Endodermal cell (in vitro differentiated cells): ENCODE results near the gene STX17. TPM values are rescaled to one million over a fixed set of nuclear protein-coding genes. Genes with fewer than 3 reads are reported as not detected.

Experiments used
- DNase-seq: peaks from one replicate; pipeline ENCODE4 v3.0.0-alpha.2; 2017
- H3K27ac ChIP-seq: 2 replicates; pipeline ENCODE4 v1.5.1; 2013; ENCODE audit warnings: mild to moderate bottlenecking, low read depth, low read length, moderate library complexity
- H3K27me3 ChIP-seq: 2 replicates; pipeline ENCODE4 v1.6.1; 2013; ENCODE audit warnings: mild to moderate bottlenecking, low read length, moderate library complexity; ENCODE audit not compliant: insufficient read depth, control insufficient read depth, poor library complexity, severe bottlenecking
- H3K36me3 ChIP-seq: 2 replicates; pipeline ENCODE4 v1.7.0; 2013; ENCODE audit warnings: mild to moderate bottlenecking, low read length, moderate library complexity; ENCODE audit not compliant: control insufficient read depth, insufficient read depth
- H3K4me1 ChIP-seq: one replicate; pipeline ENCODE4 v1.7.0; 2013; ENCODE audit warnings: low read length; ENCODE audit not compliant: control insufficient read depth, insufficient read depth
- H3K4me3 ChIP-seq: 2 replicates; pipeline ENCODE4 v1.5.1; 2013; ENCODE audit warnings: mild to moderate bottlenecking, low read length, moderate library complexity
- H3K9ac ChIP-seq: 2 replicates; pipeline ENCODE4 v1.6.1; 2013; ENCODE audit warnings: mild to moderate bottlenecking, low read length, moderate library complexity; ENCODE audit not compliant: poor library complexity, severe bottlenecking; ENCODE audit errors: extremely low read depth
- H3K9me3 ChIP-seq: 2 replicates; pipeline ENCODE4 v1.6.1; 2013; ENCODE audit warnings: mild to moderate bottlenecking, low read length, moderate library complexity; ENCODE audit not compliant: control insufficient read depth
- H3K27ac Mint-ChIP-seq: 2 replicates; pipeline ENCODE4 v1.8.0; 2020; ENCODE audit warnings: mixed read lengths
- H3K27me3 Mint-ChIP-seq: 2 replicates; pipeline ENCODE4 v1.8.0; 2021; ENCODE audit warnings: mild to moderate bottlenecking, mixed read lengths; ENCODE audit not compliant: insufficient read depth
- H3K36me3 Mint-ChIP-seq: 2 replicates; pipeline ENCODE4 v1.8.0; 2020; ENCODE audit warnings: low read depth, mixed read lengths
- H3K4me1 Mint-ChIP-seq: 2 replicates; pipeline ENCODE4 v1.8.0; 2020; ENCODE audit warnings: mixed read lengths
- H3K4me3 Mint-ChIP-seq: 2 replicates; pipeline ENCODE4 v1.8.0; 2020; ENCODE audit warnings: mild to moderate bottlenecking, moderate library complexity, mixed read lengths
- H3K9me3 Mint-ChIP-seq: 2 replicates; pipeline ENCODE4 v1.8.0; 2020; ENCODE audit warnings: mild to moderate bottlenecking, mixed read lengths
- CTCF ChIP-seq: fragments of 200-600 bp; sonication (generic); conservative IDR thresholded peaks from 2 replicates; pipeline ENCODE4 v1.5.0; 2021; ENCODE audit warnings: antibody characterized with exemption, mild to moderate bottlenecking
- WGBS, 2 experiments: methylation state at CpG; one replicate each; pipeline versions ENCODE4 v1.1.5 to v1.1.7; 2013; ENCODE audit warnings: missing lambda C conversion rate in 2 of 2, mixed read lengths in 1 of 2; ENCODE audit not compliant: insufficient coverage in 1 of 2, insufficient read length in 1 of 2; 5-methylcytosine and 5-hydroxymethylcytosine counted together
- total RNA-seq, 2 donors: library from RNA; stranded (reverse); fragmentation: NEBNext Ultra II Directional in 1 of 2; extraction: Animal tissue kit (Norgen Biotek cat#: 25700) in 1 of 2; gene quantifications; 2 replicates in 1 of 2; 3 replicates in 1 of 2; pipeline ENCODE4 v1.2.1, GENCODE V29; 2021

Gene STX17
- total RNA-seq, 2 donors from 2014 or later = 31.6 to 47.4 TPM

- no peak overlapping the region for H3K27ac ChIP-seq
- H3K36me3 ChIP-seq = no peaks in the 10 kb centered on the region
- peaks cover 8% of the 10 kb centered on the region for H3K4me1 Mint-ChIP-seq
- no peak for DNase-seq
- no peaks in the 10 kb centered on the region for H3K36me3 Mint-ChIP-seq
- H3K27me3 ChIP-seq = no peaks in the 10 kb centered on the region
- no peaks in the 10 kb centered on the region for H3K9me3 Mint-ChIP-seq
- TF ChIP-seq CTCF = no peak
- H3K4me3 ChIP-seq = no peak overlapping the region
- peaks cover 8% of the 10 kb centered on the region for H3K4me1 ChIP-seq
- H3K9ac ChIP-seq = no peak overlapping the region
- H3K27me3 Mint-ChIP-seq = no peaks in the 10 kb centered on the region
- no peak overlapping the region for H3K4me3 Mint-ChIP-seq
- no peak overlapping the region for H3K27ac Mint-ChIP-seq
- H3K9me3 ChIP-seq = no peaks in the 10 kb centered on the region
- WGBS, 2 experiments = 94% methylated on average over 2 of the region's 2 CpGs
Measured at GRCh38 chr9:99868845-99869244, 37.6 kb upstream of the STX17 start.

GRCh38 chr9:99870126-99870525 lies 36.3 kb upstream of the STX17 start:
- no peak for TF ChIP-seq CTCF
- Histone ChIP-seq H3K9me3 (no peaks in the 10 kb centered on the region), H3K36me3 (no peaks in the 10 kb centered on the region), H3K27me3 (no peaks in the 10 kb centered on the region), H3K9ac (no peak overlapping the region), H3K4me3 (no peak overlapping the region), H3K27ac (no peak overlapping the region), H3K4me1 (peaks cover 8% of the 10 kb centered on the region)
- Mint-ChIP-seq H3K27ac (no peak overlapping the region), H3K9me3 (no peaks in the 10 kb centered on the region), H3K4me3 (no peak overlapping the region), H3K36me3 (no peaks in the 10 kb centered on the region), H3K27me3 (no peaks in the 10 kb centered on the region), H3K4me1 (peaks cover 19% of the 10 kb centered on the region)
- DNase-seq = no peak
- 82 to 89% methylated on average over 4 to 5 of the region's 5 CpGs for WGBS, 2 experiments

- Histone ChIP-seq H3K27ac (no peak overlapping the region), H3K27me3 (no peaks in the 10 kb centered on the region), H3K4me1 (peaks cover 8% of the 10 kb centered on the region), H3K9ac (no peak overlapping the region), H3K36me3 (no peaks in the 10 kb centered on the region), H3K4me3 (no peak overlapping the region), H3K9me3 (no peaks in the 10 kb centered on the region)
- no peak overlapping the region for H3K27ac Mint-ChIP-seq
- H3K4me1 Mint-ChIP-seq = peaks cover 23% of the 10 kb centered on the region
- no peaks in the 10 kb centered on the region for H3K36me3 Mint-ChIP-seq
- no peak for DNase-seq
- WGBS, 2 experiments = 95 to 100% methylated on average over 1 to 3 of the region's 3 CpGs
- no peak overlapping the region for H3K4me3 Mint-ChIP-seq
- H3K27me3 Mint-ChIP-seq = no peaks in the 10 kb centered on the region
- H3K9me3 Mint-ChIP-seq = no peaks in the 10 kb centered on the region
- no peak for TF ChIP-seq CTCF
Measured at GRCh38 chr9:99873531-99873930, 32.9 kb upstream of the STX17 start.
